HG03457 (cell line): ENCODE data around the gene KTI12.
"Not testable (repeated sequence)": the region's sequence is repeated elsewhere in the genome, so short reads cannot be mapped to it uniquely, and the experiment has no call there.

Experiments
- ATAC-seq: cut with Tn5 transposase; IDR thresholded peaks from one replicate; pipeline ENCODE4 v1.9.1; 2021; ENCODE audit warnings: moderate number of reproducible peaks; ENCODE audit not compliant: unreplicated experiment

KTI12 gene

GRCh38 chr1:52033190-52034049 lies at the start of gene KTI12:
TSS of gene KTI12 (minus strand) at chr1:52033810. CDS start at chr1:52033761, 49 bp downstream.
- peak; percentile 79 for ATAC-seq

GRCh38 chr1:52080014-52080415 lies 46.4 kb upstream of the KTI12 start:
- ATAC-seq: no peak

GRCh38 chr1:52077277-52077676 lies 43.7 kb upstream of the KTI12 start:
- ATAC-seq: not testable (repeated sequence)

- no peak for ATAC-seq
Observed at GRCh38 chr1:52072291-52072690, 38.7 kb upstream of the KTI12 start.

GRCh38 chr1:52070704-52071103 lies 37.1 kb upstream of the KTI12 start:
- ATAC-seq: no peak

- no peak for ATAC-seq
Observed at GRCh38 chr1:52063192-52063591, 29.6 kb upstream of the KTI12 start.

- ATAC-seq: no peak
Observed at GRCh38 chr1:52060822-52061221, 27.2 kb upstream of the KTI12 start.

- no peak for ATAC-seq
Observed at GRCh38 chr1:52059888-52060287, 26.3 kb upstream of the KTI12 start.

GRCh38 chr1:52059321-52059720 lies 25.7 kb upstream of the KTI12 start:
- ATAC-seq: no peak

GRCh38 chr1:52057876-52058415 lies 24.3 kb upstream of the KTI12 start:
- ATAC-seq: no peak

GRCh38 chr1:52057255-52057654 lies 23.6 kb upstream of the KTI12 start:
- ATAC-seq: no peak

- ATAC-seq: no peak
Observed at GRCh38 chr1:52056937-52057231, 23.3 kb upstream of the KTI12 start.

- peak; percentile 76 for ATAC-seq
Observed at GRCh38 chr1:52056163-52056936, 22.7 kb upstream of the KTI12 start, which contains the start of gene BTF3L4. TSS of gene BTF3L4 (plus strand) at chr1:52056295. CDS start at chr1:52059848, 3,553 bp downstream.

GRCh38 chr1:52055866-52056162 lies 22.2 kb upstream of the KTI12 start:
- ATAC-seq: no peak

GRCh38 chr1:52055066-52055865 lies 21.7 kb upstream of the KTI12 start, which contains the start of gene TXNDC12:
TSS of gene TXNDC12 (minus strand) at chr1:52055191. CDS start at chr1:52055096, 95 bp downstream.
- ATAC-seq: peak; percentile 32

GRCh38 chr1:52054496-52055065 lies 21.0 kb upstream of the KTI12 start:
- no peak for ATAC-seq

- no peak for ATAC-seq
Observed at GRCh38 chr1:52053862-52054261, 20.3 kb upstream of the KTI12 start.

GRCh38 chr1:52049337-52049736 lies 15.7 kb upstream of the KTI12 start:
- not testable (repeated sequence) for ATAC-seq

GRCh38 chr1:52045666-52046195 lies 12.1 kb upstream of the KTI12 start:
- ATAC-seq: not testable (repeated sequence)

- ATAC-seq: no peak
Observed at GRCh38 chr1:52045236-52045635, 11.6 kb upstream of the KTI12 start.
